G401 (cell line): Measurements from ENCODE around the gene TBCD. TPM values are rescaled to one million over a fixed set of nuclear protein-coding genes. Genes with fewer than 3 reads are reported as not detected.
A peak's percentile ranks its signal among the peaks of the same experiment; 100 is the strongest.
"Not testable (repeated sequence)": the region's sequence is repeated elsewhere in the genome, so short reads cannot be mapped to it uniquely, and the experiment has no call there.

ENCODE experiments used
- DNase-seq: peaks from one replicate; pipeline ENCODE4 v3.0.0-alpha.2; 2015; ENCODE audit warnings: low spot score
- in situ Hi-C: cut with HindIII; loops from 2 replicates; pipeline ENCODE4 v1.10.0; 2016; ENCODE audit warnings: low sequenced_read_pairs, mixed read lengths
- total RNA-seq: library from RNA; depleted of rRNA; stranded (reverse); fragments of >200 nt; shearing (Covaris generic); gene quantifications from 2 replicates; pipeline ENCODE4 v1.2.3, GENCODE V29; 2014

TBCD gene
- total RNA-seq, 1 experiment from 2014 or later: 108 TPM

- in situ Hi-C loops: no loop called here
These were observed 28.6 kb upstream of the TBCD start for GRCh38 chr17:82723169-82723807.

GRCh38 chr17:82726427-82726826 lies 25.4 kb upstream of the TBCD start:
- in situ Hi-C loops: no loop called here
- DNase-seq: no peak

More at GRCh38 chr17:82723169-82723807, 28.6 kb upstream of the TBCD start:
- no peak for DNase-seq

- in situ Hi-C loops: no loop called here
- DNase-seq: no peak
These were observed 22.2 kb upstream of the TBCD start for GRCh38 chr17:82729479-82730260.

- no peak for DNase-seq
- in situ Hi-C loops: no loop called here
These were observed 19.6 kb upstream of the TBCD start for GRCh38 chr17:82732118-82732743.

- peak; percentile 69 for DNase-seq
- in situ Hi-C loops: no loop called here
These were observed 16.6 kb upstream of the TBCD start, which contains the start of gene FN3K for GRCh38 chr17:82734987-82735866. Gene FN3K, plus strand, starts transcription at chr17:82735615. Its CDS starts 22 bp downstream, at chr17:82735637.

- DNase-seq: no peak
These were observed 15.2 kb upstream of the TBCD start for GRCh38 chr17:82736511-82737185.

GRCh38 chr17:82737967-82738877 lies 13.6 kb upstream of the TBCD start:
- in situ Hi-C loops: no loop called here
- no peak for DNase-seq

More at GRCh38 chr17:82736511-82737185, 15.2 kb upstream of the TBCD start:
- in situ Hi-C loops: no loop called here

- DNase-seq: no peak
- in situ Hi-C loops: no loop called here
These were observed 10.7 kb upstream of the TBCD start for GRCh38 chr17:82740906-82741759.

GRCh38 chr17:82743344-82744219 lies 8.3 kb upstream of the TBCD start:
- DNase-seq: no peak
- in situ Hi-C loops: no loop called here

GRCh38 chr17:82744736-82745135 lies 7.1 kb upstream of the TBCD start:
- in situ Hi-C loops, DNase-seq: not testable (repeated sequence)

GRCh38 chr17:82745524-82745923 lies 6.3 kb upstream of the TBCD start:
- in situ Hi-C loops: no loop called here

GRCh38 chr17:82748756-82749155 lies 3.1 kb upstream of the TBCD start:
- in situ Hi-C loops: no loop called here
- no peak for DNase-seq

More at GRCh38 chr17:82745524-82745923, 6.3 kb upstream of the TBCD start:
- DNase-seq: no peak

- in situ Hi-C loops: no loop called here
- peak; percentile 19 for DNase-seq
These were observed 1.5 kb upstream of the TBCD start for GRCh38 chr17:82750241-82750908.

- in situ Hi-C loops: no loop called here
- DNase-seq: no peak
These were observed 694 bp upstream of the TBCD start for GRCh38 chr17:82751171-82751570.
